GM18498 (cell line): ENCODE measurements around the gene TFF1.

Experiments used
- ATAC-seq: cut with Tn5 transposase; IDR thresholded peaks from one replicate; pipeline ENCODE4 v1.9.1; 2021; ENCODE audit warnings: mild to moderate bottlenecking, moderate library complexity; ENCODE audit not compliant: unreplicated experiment

TFF1 gene

GRCh38 chr21:42365770-42366169 lies 565 bp downstream of the TFF1 start:
- ATAC-seq, result no peak

DNA sequence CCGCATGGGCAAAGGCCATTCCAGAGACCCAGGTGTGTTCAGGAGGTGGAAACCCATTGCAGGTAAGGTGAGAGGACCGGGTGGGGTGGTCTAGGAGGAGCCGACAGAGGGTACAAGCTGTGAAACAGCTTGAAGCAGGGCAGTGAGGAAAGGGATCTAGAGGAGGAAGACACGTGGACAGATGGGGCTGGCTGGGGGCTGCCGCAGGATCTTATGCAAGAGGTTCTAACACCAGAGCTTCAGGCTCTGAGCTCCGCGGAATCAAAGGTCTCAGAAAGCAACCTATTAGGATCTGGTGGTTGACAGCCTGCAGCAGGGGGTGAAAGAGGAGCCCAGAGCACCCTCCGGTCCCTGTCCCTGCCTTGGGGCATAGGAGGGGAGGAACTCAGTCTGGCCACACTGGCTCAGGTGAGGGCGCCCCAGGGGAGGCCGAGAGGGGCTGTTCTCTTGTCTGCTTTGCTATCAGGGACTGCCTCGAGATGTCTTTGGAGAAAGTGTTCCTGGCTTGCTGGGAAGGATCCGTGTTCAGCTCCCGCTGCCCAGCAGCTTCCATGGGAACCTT lies 1.9 kb downstream of the TFF1 start:
- ATAC-seq, result no peak

- no peak for ATAC-seq
Observed at GRCh38 chr21:42363312-42363711, 3.0 kb downstream of the TFF1 start.

GRCh38 chr21:42362700-42363099 lies 3.6 kb downstream of the TFF1 start:
- ATAC-seq, result no peak

- no peak for ATAC-seq
Observed at GRCh38 chr21:42362198-42362597, 4.1 kb downstream of the TFF1 start.

GRCh38 chr21:42361286-42361685 lies 5.0 kb downstream of the TFF1 start:
- ATAC-seq, result no peak

GRCh38 chr21:42360317-42360716 lies 6.0 kb downstream of the TFF1 start:
- no peak for ATAC-seq

DNA sequence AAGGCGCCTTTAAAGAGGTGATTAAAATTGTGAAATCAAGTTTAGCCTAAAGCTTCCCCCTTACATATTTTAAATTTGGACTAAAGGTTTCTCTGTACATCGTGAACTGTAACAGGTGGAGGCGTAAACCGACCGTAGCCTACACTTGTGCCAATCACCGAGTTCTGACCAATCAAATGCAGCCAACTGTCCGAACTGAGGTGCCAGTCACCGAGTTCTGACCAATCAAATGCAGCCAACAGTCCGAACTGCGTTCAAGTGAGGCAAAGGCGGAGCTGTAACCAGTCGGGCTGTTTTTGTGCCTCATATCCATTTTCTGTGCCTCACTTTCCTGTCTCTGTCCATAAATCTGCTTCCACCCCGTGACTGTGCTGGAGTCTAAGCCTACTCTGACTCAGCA lies 7.4 kb downstream of the TFF1 start:
- ATAC-seq, result no peak

- no peak for ATAC-seq
Observed at GRCh38 chr21:42358261-42358660, 8.1 kb downstream of the TFF1 start.

DNA sequence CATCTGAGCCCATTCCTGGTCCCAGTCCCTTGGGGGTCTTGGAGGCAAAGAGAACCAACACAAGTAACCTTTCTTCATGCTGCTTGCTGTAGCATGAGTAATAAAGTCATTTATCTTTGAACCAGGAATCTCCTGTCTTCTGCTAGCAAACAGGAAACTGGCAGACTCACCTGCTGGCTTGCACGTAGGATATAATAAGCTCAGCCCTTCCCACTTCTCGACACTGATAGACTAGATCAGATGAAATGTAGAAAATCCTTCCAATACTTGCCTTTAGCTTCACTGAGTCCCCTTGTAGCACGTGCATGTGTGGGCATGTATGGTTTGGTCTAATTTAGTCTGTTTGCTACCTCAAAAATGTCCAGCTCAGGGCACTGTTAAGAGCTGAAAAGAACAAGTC lies 9.0 kb downstream of the TFF1 start:
- ATAC-seq, result no peak

DNA sequence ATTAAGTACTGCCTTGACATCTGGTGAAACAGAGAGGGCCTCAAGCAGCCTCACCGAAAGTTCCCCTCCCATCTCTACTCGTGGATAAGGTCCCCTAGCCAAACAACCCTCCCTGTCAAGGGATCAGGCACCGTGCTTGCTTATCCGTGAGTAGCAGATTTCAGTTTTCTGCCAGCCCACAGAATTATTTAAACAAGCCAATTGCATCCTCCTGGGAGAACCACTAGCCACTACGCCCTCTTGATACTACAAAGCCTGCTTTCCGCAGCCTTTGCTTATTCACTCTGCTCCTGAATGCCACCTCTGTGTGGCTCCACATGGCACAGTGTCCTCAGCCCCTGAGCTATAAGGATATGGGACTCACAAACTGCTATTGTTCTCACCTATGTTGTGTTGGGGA lies 9.7 kb downstream of the TFF1 start:
- ATAC-seq, result no peak

DNA sequence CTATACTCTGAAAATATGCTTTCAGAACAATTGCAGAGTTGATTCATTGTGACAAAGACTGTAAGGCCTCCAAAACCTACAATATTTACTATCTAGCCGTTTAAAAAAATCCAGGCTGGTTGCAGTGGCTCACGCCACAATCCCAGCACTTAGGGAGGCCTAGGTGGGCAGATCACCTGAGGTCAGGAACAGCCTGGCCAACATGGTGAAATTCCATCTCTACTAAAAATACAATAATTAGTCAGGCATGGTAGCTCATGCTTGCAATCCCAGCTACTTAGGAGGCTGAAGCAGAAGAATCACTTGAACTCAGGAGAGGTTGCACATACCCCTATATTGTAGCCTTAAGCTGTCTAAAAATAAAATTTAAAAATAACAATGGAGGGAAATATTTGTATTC lies 10.3 kb downstream of the TFF1 start:
- ATAC-seq, result no peak

DNA sequence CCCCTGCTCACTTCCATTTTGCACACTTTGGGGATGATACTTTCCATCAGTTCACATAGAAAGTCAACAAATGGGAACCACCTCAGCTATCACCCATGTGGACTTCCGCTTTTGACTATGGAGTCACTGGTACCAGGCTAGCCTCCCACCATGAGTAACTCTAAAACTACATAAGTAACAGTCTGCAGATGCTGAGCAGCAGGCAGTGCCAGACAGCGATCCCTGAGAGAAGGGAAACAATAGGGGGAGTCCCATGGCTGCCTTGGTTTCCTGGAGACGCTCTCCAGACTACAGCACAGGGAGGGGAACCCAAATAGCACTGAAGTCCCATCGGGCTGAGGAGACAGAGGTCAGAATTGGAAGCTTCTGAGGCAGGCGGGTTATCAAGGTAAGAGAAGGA lies 12.7 kb downstream of the TFF1 start:
- no peak for ATAC-seq

- no peak for ATAC-seq
Observed at GRCh38 chr21:42352441-42353095, 13.8 kb downstream of the TFF1 start.

- ATAC-seq, result no peak
Observed at GRCh38 chr21:42351626-42352440, 14.5 kb downstream of the TFF1 start.

DNA sequence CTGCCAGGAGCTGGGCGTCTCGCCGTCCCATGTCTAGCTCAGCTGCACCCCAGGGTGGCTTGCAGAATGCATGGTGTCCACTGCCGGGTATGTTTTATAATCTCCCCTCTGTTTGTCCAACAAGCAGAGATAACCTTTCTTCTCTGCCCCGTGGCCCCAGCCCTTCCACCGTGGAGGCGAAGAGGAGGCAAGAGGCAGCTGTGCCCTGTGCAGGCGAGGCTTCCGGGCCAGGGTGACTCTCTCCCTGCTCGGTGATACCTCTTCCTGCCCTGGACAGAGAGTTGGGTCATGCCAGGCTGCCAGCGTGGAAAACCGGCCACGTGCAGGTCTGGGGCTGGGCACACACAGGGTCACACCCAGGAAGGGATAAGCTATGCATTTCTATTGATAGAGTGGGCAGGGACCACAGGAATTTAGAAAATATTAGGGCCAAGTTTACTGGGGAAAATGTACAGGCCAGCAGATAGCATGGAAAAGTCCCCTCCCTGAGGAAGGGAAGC lies 15.4 kb downstream of the TFF1 start, which contains the start of gene TFF2:
Gene TFF2, minus strand, starts transcription at position 68 of the 500 bp plus-strand sequence. Its CDS starts 37 bp downstream, at position 31.
- no peak for ATAC-seq

- no peak for ATAC-seq
Observed at GRCh38 chr21:42350318-42350910, 15.9 kb downstream of the TFF1 start.

- no peak for ATAC-seq
Observed at GRCh38 chr21:42349420-42350317, 16.7 kb downstream of the TFF1 start.

DNA sequence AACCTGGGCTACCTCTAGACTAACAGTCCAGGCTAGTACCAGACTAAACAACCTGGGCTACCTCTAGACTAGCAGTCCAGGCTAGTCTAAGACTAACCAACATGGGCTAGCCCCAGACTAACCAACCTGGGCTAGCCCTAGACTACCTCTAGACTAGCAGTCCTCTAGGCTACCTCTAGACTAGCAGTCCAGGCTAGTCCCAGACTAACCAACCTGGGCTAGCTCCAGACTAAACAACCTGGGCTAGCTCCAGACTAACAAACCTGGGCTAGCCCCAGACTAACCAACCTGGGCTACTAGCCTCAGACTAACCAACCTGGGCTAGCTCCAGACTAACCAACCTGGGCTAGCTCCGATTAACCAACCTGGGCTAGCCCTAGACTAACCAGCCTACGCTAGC lies 17.6 kb downstream of the TFF1 start:
- no peak for ATAC-seq

- no peak for ATAC-seq
Observed at GRCh38 chr21:42347601-42348327, 18.6 kb downstream of the TFF1 start.
